Measurements from ENCODE around the gene DTL.

The DTL gene

GRCh38 chr1:212091438-212092121, 56.0 kb downstream of the DTL start:
- DNase-seq: no peak

- no peak for DNase-seq
Measured at GRCh38 chr1:212097360-212097759, 61.8 kb downstream of the DTL start.

- DNase-seq: peak; percentile 67
Measured at GRCh38 chr1:212098310-212098709, 62.8 kb downstream of the DTL start.

GRCh38 chr1:212098771-212099170, 63.2 kb downstream of the DTL start:
- DNase-seq: no peak

GRCh38 chr1:212101251-212101650, 65.7 kb downstream of the DTL start:
- no peak for DNase-seq

GRCh38 chr1:212101735-212102134, 66.2 kb downstream of the DTL start:
- no peak for DNase-seq

- no peak for DNase-seq
Measured at GRCh38 chr1:212104586-212105325, 69.2 kb downstream of the DTL start.

- DNase-seq: no peak
Measured at GRCh38 chr1:212106286-212106792, 70.8 kb downstream of the DTL start.

GRCh38 chr1:212107481-212107880, 71.9 kb downstream of the DTL start:
- no peak for DNase-seq

- no peak for DNase-seq
Measured at GRCh38 chr1:212108187-212108586, 72.6 kb downstream of the DTL start.

- DNase-seq: no peak
Measured at GRCh38 chr1:212108981-212109380, 73.4 kb downstream of the DTL start.

GRCh38 chr1:212109728-212110127, 74.2 kb downstream of the DTL start:
- DNase-seq: no peak

GRCh38 chr1:212110617-212111016, 75.1 kb downstream of the DTL start:
- DNase-seq: no peak

- no peak for DNase-seq
Measured at GRCh38 chr1:212111536-212111935, 76.0 kb downstream of the DTL start.

GRCh38 chr1:212113706-212114105, 78.2 kb downstream of the DTL start:
- DNase-seq: no peak

GRCh38 chr1:212118167-212118871, 82.8 kb downstream of the DTL start:
- DNase-seq: no peak

GRCh38 chr1:212118872-212119260, 83.3 kb downstream of the DTL start:
- DNase-seq: no peak

GRCh38 chr1:212119397-212119837, 83.9 kb downstream of the DTL start:
- DNase-seq: no peak

- DNase-seq: no peak
Measured at GRCh38 chr1:212119863-212120262, 84.3 kb downstream of the DTL start.

- DNase-seq: no peak
Measured at GRCh38 chr1:212121779-212122178, 86.2 kb downstream of the DTL start.

GRCh38 chr1:212124690-212125582, 89.4 kb downstream of the DTL start:
- no peak for DNase-seq

GRCh38 chr1:212125654-212126053, 90.1 kb downstream of the DTL start:
- no peak for DNase-seq

GRCh38 chr1:212127221-212127620, 91.7 kb downstream of the DTL start:
- DNase-seq: no peak

All from NCI-H2171 treated with DMSO at 0.1 percent for 48 hours (cell line).